Right lobe of liver (tissue), 6 donors: ENCODE measurements around the gene SNX8. TPM values are rescaled to one million over a fixed set of nuclear protein-coding genes. Genes with fewer than 3 reads are reported as not detected.
A peak's percentile ranks its signal among the peaks of the same experiment; 100 is the strongest.

Experiments used
- ATAC-seq, 4 donors: fragments of 200-7000 bp; cut with Tn5 transposase; one replicate each; pipeline ENCODE4 v1.9.1; 2020; ENCODE audit warnings: mild to moderate bottlenecking in 4 of 4, moderate library complexity in 4 of 4
- DNase-seq, 3 donors: peaks; one replicate each; pipeline ENCODE4 v3.0.0-alpha.2; 2020
- H3K27ac ChIP-seq, 3 donors: fragments of 200-600 bp; one replicate each; pipeline ENCODE4 v1.8.0; 2022
- H3K27me3 ChIP-seq, 2 donors: fragments of 200-600 bp; one replicate each; pipeline ENCODE4 v1.8.0; 2022
- H3K36me3 ChIP-seq, 4 donors: fragments of 200-600 bp; sonication (generic) in 1 of 4; one replicate each; pipeline versions ENCODE4 v1.5.1 to v1.8.0; 2017 to 2022; ENCODE audit warnings: control low read depth in 1 of 4
- H3K4me1 ChIP-seq, 4 donors: fragments of 200-600 bp; sonication (generic) in 1 of 4; one replicate each; pipeline versions ENCODE4 v1.5.1 to v1.8.0; 2017 to 2022; ENCODE audit warnings: control low read depth in 1 of 4
- H3K4me3 ChIP-seq, 3 donors: fragments of 200-600 bp; one replicate each; pipeline ENCODE4 v1.8.0; 2022
- H3K9me3 ChIP-seq, 4 donors: fragments of 200-600 bp; sonication (generic) in 1 of 4; one replicate each; pipeline versions ENCODE4 v1.5.1 to v1.8.0; 2017 to 2022; ENCODE audit warnings: control low read depth in 1 of 4
- POLR2A ChIP-seq: fragments of 450-650 bp; IDR thresholded peaks from one replicate; pipeline ENCODE4 v1.6.1; 2017; ENCODE audit warnings: antibody characterized with exemption, mild to moderate bottlenecking
- WGBS: methylation state at CpG from one replicate; pipeline ENCODE4 v1.1.6; 2018; ENCODE audit warnings: low coverage, low lambda C conversion rate; ENCODE audit not compliant: insufficient coverage; ENCODE audit errors: missing lambda C conversion rate; 5-methylcytosine and 5-hydroxymethylcytosine counted together
- intact Hi-C, 2 donors: fragments of 100-400 bp; cut with DNase I; formaldehyde crosslinking; loops; one replicate each; pipeline versions ENCODE4 v1.11.2 to v1.14.1; 2022
- total RNA-seq, 6 experiments: library from RNA; depleted of rRNA in 2 of 6; stranded (reverse); fragments of >200 nt in 2 of 6; fragmentation: NEBNext Ultra II Directional in 3 of 6; extraction: Animal tissue kit (Norgen Biotek cat#: 25700) in 3 of 6; gene quantifications; one replicate each; pipeline versions ENCODE4 v1.1.0 to v1.2.4, GENCODE V29; 2016 to 2023
- TF ChIP-seq, protein P1 (sequence below), 4 donors: fragments of 200-600 bp in 3 of 4; fragments of 450-650 bp in 1 of 4; IDR thresholded peaks; one replicate each; pipeline versions ENCODE4 v1.5.1 to v1.8.0; 2016 to 2022; ENCODE audit warnings: antibody characterized with exemption in 4 of 4, mild to moderate bottlenecking in 2 of 4
- donor health status: DM: no; HTN: yes; CAD: no.
- donor health status: DM: no; HTN: no; CAD: no.
- donor health status: DM: no; HTN: no; CAD: no.
- donor health status: DM: no; HTN: yes; CAD: no.
- donor health status: DM: no; HTN: yes; CAD: no.

SNX8 gene
- total RNA-seq, 6 experiments from 2014 or later: 9.1 to 26.2 (median 13.0) TPM

DNA sequence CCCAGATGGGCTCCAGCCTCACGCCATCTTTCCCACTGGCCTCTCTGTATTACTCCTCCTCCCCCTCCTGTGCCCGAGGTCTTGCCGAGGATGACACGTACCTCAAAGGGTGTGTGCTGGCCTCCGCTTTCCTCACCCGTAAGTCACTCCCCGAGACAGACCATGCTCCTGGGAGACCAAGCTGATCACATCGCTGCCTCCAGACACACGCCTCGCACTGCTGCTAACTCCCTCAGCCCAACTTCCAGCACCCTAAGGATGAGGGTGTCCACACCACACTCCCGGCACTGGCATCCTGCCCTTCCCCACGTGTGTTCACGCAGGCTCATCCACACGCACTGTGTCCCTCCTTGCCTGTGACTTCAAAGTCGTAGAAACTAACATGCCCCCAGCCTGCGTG, 105.5 kb downstream of the SNX8 start:
- no peaks in the 10 kb centered on the region for H3K27me3 ChIP-seq
- no peaks in the 10 kb centered on the region for H3K9me3 ChIP-seq
- 85% methylated on average over 11 of the region's 16 CpGs for WGBS
- intact Hi-C loops: loop anchor here (10.0 kb wide), 1 partner anchor 624 kb away; no protein-coding TSS in a partner anchor
- TF ChIP-seq POLR2A: no peak
- TF ChIP-seq, protein P1, sequence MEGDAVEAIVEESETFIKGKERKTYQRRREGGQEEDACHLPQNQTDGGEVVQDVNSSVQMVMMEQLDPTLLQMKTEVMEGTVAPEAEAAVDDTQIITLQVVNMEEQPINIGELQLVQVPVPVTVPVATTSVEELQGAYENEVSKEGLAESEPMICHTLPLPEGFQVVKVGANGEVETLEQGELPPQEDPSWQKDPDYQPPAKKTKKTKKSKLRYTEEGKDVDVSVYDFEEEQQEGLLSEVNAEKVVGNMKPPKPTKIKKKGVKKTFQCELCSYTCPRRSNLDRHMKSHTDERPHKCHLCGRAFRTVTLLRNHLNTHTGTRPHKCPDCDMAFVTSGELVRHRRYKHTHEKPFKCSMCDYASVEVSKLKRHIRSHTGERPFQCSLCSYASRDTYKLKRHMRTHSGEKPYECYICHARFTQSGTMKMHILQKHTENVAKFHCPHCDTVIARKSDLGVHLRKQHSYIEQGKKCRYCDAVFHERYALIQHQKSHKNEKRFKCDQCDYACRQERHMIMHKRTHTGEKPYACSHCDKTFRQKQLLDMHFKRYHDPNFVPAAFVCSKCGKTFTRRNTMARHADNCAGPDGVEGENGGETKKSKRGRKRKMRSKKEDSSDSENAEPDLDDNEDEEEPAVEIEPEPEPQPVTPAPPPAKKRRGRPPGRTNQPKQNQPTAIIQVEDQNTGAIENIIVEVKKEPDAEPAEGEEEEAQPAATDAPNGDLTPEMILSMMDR (IDR thresholded peaks at IDR 0.05): no peak
- ATAC-seq (no peak), DNase-seq (no peak)
- H3K4me3 ChIP-seq: no peak overlapping the region
- H3K36me3 ChIP-seq: peaks cover 0 to 9% (median 0%) of the 10 kb centered on the region in 4 donors
- H3K27ac ChIP-seq: no peak overlapping the region
- no peaks in the 10 kb centered on the region for H3K4me1 ChIP-seq

DNA sequence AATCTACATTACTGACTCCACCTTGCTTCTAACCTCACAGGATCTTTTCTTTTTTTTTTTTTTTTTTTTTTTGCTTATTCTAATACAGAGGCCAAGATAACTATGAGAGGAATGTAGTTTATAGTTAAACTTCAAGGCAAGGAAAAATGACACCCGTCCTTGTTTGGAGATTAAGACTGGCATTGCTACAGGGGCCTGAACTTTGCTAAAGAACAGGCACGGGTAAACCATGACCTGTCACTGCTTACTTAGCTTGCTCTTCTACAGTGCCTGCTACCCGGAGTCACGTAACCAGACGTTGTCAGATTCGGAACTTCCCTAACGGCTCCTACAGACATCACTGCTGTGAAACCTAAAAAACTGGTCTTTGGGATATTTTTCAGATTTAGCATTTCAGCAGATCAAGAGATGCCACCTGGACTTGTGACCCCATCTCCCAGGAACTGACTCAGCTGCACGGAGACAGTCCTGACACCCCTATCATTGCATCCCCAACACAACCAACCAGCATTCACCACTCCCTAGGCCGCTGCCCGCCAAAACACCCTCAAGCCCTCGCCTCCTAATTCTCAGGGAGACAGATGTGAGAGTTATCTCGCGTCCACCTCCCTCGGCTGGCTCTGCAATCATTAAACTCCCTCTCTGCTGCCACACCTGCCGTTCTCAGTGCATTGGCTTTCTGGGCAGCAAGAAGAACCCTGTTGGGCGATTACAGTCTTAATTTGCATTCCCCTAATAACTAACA, 109.0 kb downstream of the SNX8 start:
- H3K4me1 ChIP-seq: no peaks in the 10 kb centered on the region
- no peak for TF ChIP-seq POLR2A
- TF ChIP-seq, protein P1 (IDR thresholded peaks at IDR 0.05): no peak
- no peak overlapping the region for H3K27ac ChIP-seq
- DNase-seq (peak in 2 of 3 donors; percentile 8 to 23), ATAC-seq (no peak)
- H3K9me3 ChIP-seq: no peaks in the 10 kb centered on the region
- intact Hi-C loops: loop anchor here (10.0 kb wide), 1 partner anchor 620 kb away; no protein-coding TSS in a partner anchor
- H3K27me3 ChIP-seq: no peaks in the 10 kb centered on the region
- peaks cover 0 to 9% (median 0%) of the 10 kb centered on the region in 4 donors for H3K36me3 ChIP-seq
- 91% methylated on average over 15 of the region's 16 CpGs for WGBS
- H3K4me3 ChIP-seq: no peak overlapping the region

DNA sequence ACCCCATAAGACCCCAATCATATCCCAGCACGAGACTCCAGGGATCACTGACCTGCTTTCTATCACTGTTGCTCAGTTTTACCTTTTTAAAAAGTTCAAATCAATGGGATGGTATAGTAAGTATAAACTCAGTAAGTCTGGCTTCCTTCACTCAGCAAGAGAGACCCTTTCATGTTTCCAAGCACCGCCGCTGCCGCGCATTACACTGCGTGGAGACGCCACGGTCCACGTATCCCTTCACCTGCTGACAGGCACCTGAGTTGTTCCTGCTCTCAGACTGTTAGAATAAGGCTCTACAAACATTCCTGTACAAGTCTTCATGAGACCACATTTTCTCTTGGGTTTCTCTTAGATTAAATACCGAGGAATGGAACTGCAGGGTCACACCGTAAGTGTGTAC, 109.8 kb downstream of the SNX8 start:
- DNase-seq (peak in 2 of 3 donors; percentile 23 to 36), ATAC-seq (no peak)
- 100% methylated on average over 3 of the region's 11 CpGs for WGBS
- Histone ChIP-seq H3K4me3 (no peak overlapping the region), H3K27me3 (no peaks in the 10 kb centered on the region), H3K9me3 (no peaks in the 10 kb centered on the region), H3K27ac (no peak overlapping the region), H3K36me3 (peaks cover 0 to 9% (median 0%) of the 10 kb centered on the region in 4 donors), H3K4me1 (no peaks in the 10 kb centered on the region)
- intact Hi-C loops: loop anchor here (10.0 kb wide), 1 partner anchor 620 kb away; no protein-coding TSS in a partner anchor
- TF ChIP-seq POLR2A: no peak
- TF ChIP-seq, protein P1 (IDR thresholded peaks at IDR 0.05): no peak

DNA sequence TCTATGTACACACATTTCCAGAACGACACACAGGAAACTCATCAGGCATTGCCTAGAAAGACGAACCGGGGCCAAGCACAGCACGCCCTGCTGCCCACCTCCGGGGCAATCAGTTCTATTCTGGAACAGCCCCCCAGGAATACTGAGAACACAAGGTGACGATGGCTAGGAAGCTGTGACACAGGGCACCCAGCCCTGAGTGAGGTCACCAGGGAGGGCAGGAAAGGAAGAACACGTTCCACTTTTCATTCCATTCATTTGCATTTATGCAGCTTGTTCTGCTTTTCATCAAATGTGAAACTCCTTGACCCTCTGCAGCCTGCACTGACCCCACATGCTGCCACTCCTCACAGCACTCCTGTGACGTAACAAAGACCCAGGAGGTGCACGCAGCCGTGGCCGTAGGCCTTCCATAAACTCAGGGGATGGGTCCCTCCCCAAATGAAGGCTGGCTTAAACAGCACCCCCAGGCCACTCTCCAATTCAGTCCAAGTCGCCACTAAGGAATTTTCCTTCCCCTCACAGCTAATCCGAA, 110.4 kb downstream of the SNX8 start:
- no peaks in the 10 kb centered on the region for H3K9me3 ChIP-seq
- ATAC-seq: peak in 3 of 4 donors; percentile 23 to 45 (median 32)
- intact Hi-C loops: loop anchor here (10.0 kb wide), 1 partner anchor 619 kb away; no protein-coding TSS in a partner anchor
- H3K27me3 ChIP-seq: no peaks in the 10 kb centered on the region
- no peak for TF ChIP-seq POLR2A
- TF ChIP-seq, protein P1 (IDR thresholded peaks at IDR 0.05): no peak
- peak in 2 of 3 donors; percentile 22 to 31 for DNase-seq
- no peak overlapping the region for H3K27ac ChIP-seq
- 62% methylated on average over 9 of the region's 13 CpGs for WGBS
- H3K36me3 ChIP-seq: peaks cover 0 to 9% (median 0%) of the 10 kb centered on the region in 4 donors
- no peaks in the 10 kb centered on the region for H3K4me1 ChIP-seq
- no peak overlapping the region for H3K4me3 ChIP-seq
